ENCODE measurements around the gene CD46. TPM values are rescaled to one million over a fixed set of nuclear protein-coding genes. Genes with fewer than 3 reads are reported as not detected.

The CD46 gene
- total and polyA plus RNA-seq, 8 donors, result 208 to 342 (median 264) TPM

- Histone ChIP-seq H3K27ac (no peak overlapping the region), H3K36me3 (peaks cover 0 to 3% of the 10 kb centered on the region in 2 donors), H3K4me1 (peaks cover 0 to 72% of the 10 kb centered on the region in 2 donors), H3K9me3 (no peaks in the 10 kb centered on the region), H3K4me3 (no peak overlapping the region), H3K27me3 (no peaks in the 10 kb centered on the region)
- ATAC-seq (no peak), DNase-seq (no peak)
- no peak for TF ChIP-seq CTCF (IDR thresholded peaks at IDR 0.05)
- intact Hi-C loops (cut with DNase I), result no loop called here
Measured at GRCh38 chr1:207842506-207842905, 90.7 kb downstream of the CD46 start.

- intact Hi-C loops (cut with DNase I), result no loop called here
- no peaks in the 10 kb centered on the region for H3K27me3 ChIP-seq
- peaks cover 9 to 78% of the 10 kb centered on the region in 2 donors for H3K4me1 ChIP-seq
- DNase-seq (no peak), ATAC-seq (peak; percentile 22)
- H3K9me3 ChIP-seq, result no peaks in the 10 kb centered on the region
- H3K4me3 ChIP-seq, result no peak overlapping the region
- peak overlapping the region in 1 of 2 donors; percentile 70 for H3K27ac ChIP-seq
- peaks cover 0 to 3% of the 10 kb centered on the region in 2 donors for H3K36me3 ChIP-seq
- no peak for TF ChIP-seq CTCF (IDR thresholded peaks at IDR 0.05)
Measured at GRCh38 chr1:207844371-207844770, 92.5 kb downstream of the CD46 start.

Other genes with a start within 250 kb of the CD46 start
- under 1 TPM; 0.70 to 0.73 TPM for gene CR1L, start 106.9 kb upstream of the CD46 start, total RNA-seq
- gene CR1L, start 106.9 kb upstream of the CD46 start, polyA plus RNA-seq (ENCODE audit: insufficient read length in 6 of 6), result 1 to 10 TPM in 2 of 6 donors, under 1 TPM in 3, not detected in 1; 0.15 to 1.1 (median 0.84) TPM
- gene CD34, start 159.1 kb downstream of the CD46 start, total RNA-seq, result 10 to 100 TPM; 40.8 to 56.1 TPM
- gene CD34, start 159.1 kb downstream of the CD46 start, polyA plus RNA-seq (ENCODE audit: insufficient read length in 6 of 6), result 100 to 1,000 TPM; 126 to 160 (median 143) TPM